IMR-90 (cell line): ENCODE results near the gene SPATA3. TPM values are rescaled to one million over a fixed set of nuclear protein-coding genes. Genes with fewer than 3 reads are reported as not detected.
"Not testable (repeated sequence)": the region's sequence is repeated elsewhere in the genome, so short reads cannot be mapped to it uniquely, and the experiment has no call there.

Experiments used
- ATAC-seq: fragments of 200-7000 bp; cut with Tn5 transposase; 2 replicates; pipeline ENCODE4 v1.9.1; 2020; ENCODE audit warnings: low read depth, mild to moderate bottlenecking, moderate library complexity
- BruUV-seq: library from RNA; stranded (reverse); fragments of 400-500 nt; replicated peaks from 2 replicates; lab custom pipeline; 2021; lab: Mats Ljungman, UMichigan
- CTCF ChIA-PET: fragments of 300-600 bp; formaldehyde crosslinking; extraction: SDS; loops from one replicate; lab custom pipeline; 2021; ENCODE audit warnings: antibody characterized with exemption; lab: Yijun Ruan, JAX
- POLR2A ChIA-PET: fragments of 300-600 bp; sonication (Branson Sonifier 250); formaldehyde crosslinking; loops from one replicate; lab custom pipeline; 2022; ENCODE audit warnings: antibody characterized with exemption; ENCODE audit not compliant: unreplicated experiment; lab: Charles Lee
- DNase-seq: peaks from one replicate; pipeline ENCODE4 v3.0.0; 2013
- H2AFZ ChIP-seq: replicated peaks from 2 replicates; pipeline ENCODE3; 2013; ENCODE audit warnings: low read length, mild to moderate bottlenecking; ENCODE audit not compliant: poor library complexity
- H2AK5ac ChIP-seq: 2 replicates; pipeline ENCODE4 v1.6.1; 2013; ENCODE audit warnings: low read depth, low read length, inconsistent platforms
- H2AK9ac ChIP-seq: replicated peaks from 2 replicates; pipeline ENCODE3; 2013; ENCODE audit warnings: mild to moderate bottlenecking, low read depth, low read length, moderate library complexity; ENCODE audit not compliant: poor library complexity
- H2BK120ac ChIP-seq: 2 replicates; pipeline ENCODE4 v1.6.1; 2013; ENCODE audit warnings: low read depth, low read length, inconsistent platforms
- H2BK15ac ChIP-seq: 3 replicates; pipeline ENCODE4 v1.6.1; 2013; ENCODE audit warnings: low read depth, low read length, inconsistent platforms
- H2BK20ac ChIP-seq: 2 replicates; pipeline ENCODE4 v1.6.1; 2013; ENCODE audit warnings: low read depth, mild to moderate bottlenecking, inconsistent platforms, low read length, moderate library complexity
- H2BK5ac ChIP-seq: 2 replicates; pipeline ENCODE4 v1.6.1; 2013; ENCODE audit warnings: mild to moderate bottlenecking, low read depth, low read length, inconsistent platforms; ENCODE audit not compliant: poor library complexity, severe bottlenecking
- H3K14ac ChIP-seq: replicated peaks from 2 replicates; pipeline ENCODE4 v1.6.1; 2013; ENCODE audit warnings: low read depth, low read length, inconsistent platforms
- H3K18ac ChIP-seq: 2 replicates; pipeline ENCODE4 v1.6.1; 2013; ENCODE audit warnings: low read depth, low read length, control low read depth
- H3K23ac ChIP-seq: 2 replicates; pipeline ENCODE4 v1.6.1; 2013; ENCODE audit warnings: low read depth, low read length, inconsistent platforms
- H3K27ac ChIP-seq: 2 replicates; pipeline ENCODE4 v1.5.1; 2013; ENCODE audit warnings: mild to moderate bottlenecking, control low read depth, low read length; ENCODE audit not compliant: insufficient read depth
- H3K27me3 ChIP-seq: 2 replicates; pipeline ENCODE4 v1.6.1; 2013; ENCODE audit warnings: low read length; ENCODE audit not compliant: control insufficient read depth, insufficient read depth
- H3K36me3 ChIP-seq: 2 replicates; pipeline ENCODE4 v1.6.1; 2013; ENCODE audit warnings: low read length, mixed read lengths; ENCODE audit not compliant: control insufficient read depth, insufficient read depth
- H3K4ac ChIP-seq: 2 replicates; pipeline ENCODE4 v1.6.1; 2013; ENCODE audit warnings: low read depth, low read length, inconsistent platforms
- H3K4me1 ChIP-seq: 2 replicates; pipeline ENCODE4 v1.6.1; 2013; ENCODE audit warnings: low read length, mixed read lengths; ENCODE audit not compliant: control insufficient read depth, insufficient read depth
- H3K4me2 ChIP-seq: 2 replicates; pipeline ENCODE4 v1.6.1; 2013; ENCODE audit warnings: low read depth, mild to moderate bottlenecking, control low read depth, low read length, moderate library complexity
- H3K4me3 ChIP-seq: 2 replicates; pipeline ENCODE4 v1.5.1; 2013; ENCODE audit warnings: low read depth, mild to moderate bottlenecking, control low read depth, low read length, moderate library complexity; ENCODE audit not compliant: insufficient read depth
- H3K56ac ChIP-seq: 2 replicates; pipeline ENCODE4 v1.6.1; 2013; ENCODE audit warnings: low read length, inconsistent platforms; ENCODE audit not compliant: insufficient read depth; ENCODE audit errors: extremely low read depth
- H3K79me1 ChIP-seq, 2 experiments: 2 replicates each; pipeline ENCODE4 v1.6.1; 2013; ENCODE audit warnings: low read length in 2 of 2, inconsistent platforms in 1 of 2, low read depth in 1 of 2
- H3K9ac ChIP-seq: 2 replicates; pipeline ENCODE4 v1.6.1; 2013; ENCODE audit warnings: low read depth, low read length, control low read depth
- H3K9me1 ChIP-seq: 2 replicates; pipeline ENCODE4 v1.6.1; 2013; ENCODE audit warnings: low read length, inconsistent platforms; ENCODE audit not compliant: insufficient read depth
- H3K9me3 ChIP-seq: 2 replicates; pipeline ENCODE4 v1.6.1; 2013; ENCODE audit warnings: low read length; ENCODE audit not compliant: control insufficient read depth, insufficient read depth
- H4K20me1 ChIP-seq: 2 replicates; pipeline ENCODE4 v1.6.1; 2013; ENCODE audit warnings: low read length, inconsistent platforms; ENCODE audit not compliant: insufficient read depth
- H4K5ac ChIP-seq: 2 replicates; pipeline ENCODE4 v1.6.1; 2013; ENCODE audit warnings: mild to moderate bottlenecking, low read depth, low read length, control low read depth
- H4K8ac ChIP-seq, 2 experiments: 2 replicates each; pipeline ENCODE4 v1.6.1; 2013; ENCODE audit warnings: low read depth in 2 of 2, low read length in 2 of 2, control low read depth in 1 of 2, inconsistent platforms in 1 of 2
- H4K91ac ChIP-seq: 2 replicates; pipeline ENCODE4 v1.6.1; 2013; ENCODE audit warnings: low read depth, low read length, inconsistent platforms; ENCODE audit not compliant: insufficient read depth
- CEBPB ChIP-seq: IDR thresholded peaks from 2 replicates; pipeline ENCODE4 v1.6.1; 2012; ENCODE audit warnings: low read depth, low read length, improper control_type of control experiment
- MAFK ChIP-seq: IDR thresholded peaks from 2 replicates; pipeline ENCODE4 v1.6.1; 2012; ENCODE audit warnings: low read depth, low read length, improper control_type of control experiment
- MAZ ChIP-seq: IDR thresholded peaks from 2 replicates; pipeline ENCODE4 v1.6.1; 2012; ENCODE audit warnings: low read depth, mild to moderate bottlenecking, low read length, improper control_type of control experiment, moderate library complexity, borderline replicate concordance
- RAD21 ChIP-seq: IDR thresholded peaks from 2 replicates; pipeline ENCODE4 v1.6.1; 2012; ENCODE audit warnings: low read length, improper control_type of control experiment
- RCOR1 ChIP-seq: IDR thresholded peaks from 2 replicates; pipeline ENCODE4 v1.6.1; 2012; ENCODE audit warnings: mild to moderate bottlenecking, low read length, improper control_type of control experiment; ENCODE audit not compliant: insufficient replicate concordance
- USF2 ChIP-seq: fragments of 150-350 bp; IDR thresholded peaks from 2 replicates; pipeline ENCODE4 v1.6.1; 2017; ENCODE audit warnings: mild to moderate bottlenecking, antibody characterized with exemption, low read length, low read depth
- WGBS, 2 experiments: methylation state at CpG; one replicate each; pipeline versions ENCODE4 v1.1.5 to v1.1.7; 2013; ENCODE audit warnings: missing lambda C conversion rate in 2 of 2; ENCODE audit not compliant: insufficient read length in 1 of 2; ENCODE audit errors: extremely low coverage in 2 of 2; 5-methylcytosine and 5-hydroxymethylcytosine counted together
- dilution Hi-C: fragments of 300-500 bp; cut with HindIII; formaldehyde crosslinking; loops from one replicate; pipeline ENCODE4 v1.14.3; 2018; ENCODE audit warnings: low sequenced_read_pairs; ENCODE audit not compliant: unreplicated experiment
- in situ Hi-C: fragments of 300-500 bp; cut with MboI; formaldehyde crosslinking; loops from 3 replicates; pipeline ENCODE4 v1.14.3; 2019; ENCODE audit warnings: low sequenced_read_pairs, inconsistent platforms, mixed read lengths
- intact Hi-C: fragments of 100-400 bp; cut with micrococcal nuclease; formaldehyde crosslinking; loops from 2 replicates; pipeline ENCODE4 v1.10.0; 2022
- polyA plus RNA-seq, 3 experiments: library from polyadenylated mRNA; depleted of rRNA; stranded (reverse); fragments of >200 nt; gene quantifications; 2 replicates each; pipeline ENCODE4 v1.2.3, GENCODE V29; 2012; ENCODE audit warnings: low replicate concordance in 1 of 3
- total RNA-seq: library from RNA; depleted of rRNA; stranded (reverse); fragments of >200 nt; gene quantifications from 2 replicates; pipeline ENCODE4 v1.2.3, GENCODE V29; 2012

Gene SPATA3
- total and polyA plus RNA-seq, 2 of the 4 experiments (the other 2 are of a cell fraction) = not detected

GRCh38 chr2:231003186-231003585 lies 7.3 kb downstream of the SPATA3 start:
- no peak for DNase-seq
- no peak overlapping the region for H3K56ac ChIP-seq
- H2AK5ac ChIP-seq = no peak overlapping the region
- H3K18ac ChIP-seq = no peak overlapping the region
- H3K9me3 ChIP-seq = no peaks in the 10 kb centered on the region; the same call in 1 of the 2 replicates
- H3K14ac ChIP-seq = no peak overlapping the region
- in situ Hi-C loops (no loop called here), intact Hi-C loops (no loop called here), dilution Hi-C loops (no loop called here)
- H4K20me1 ChIP-seq = no peaks in the 10 kb centered on the region
- H2BK5ac ChIP-seq = no peak overlapping the region
- no peak overlapping the region for H3K23ac ChIP-seq
- no peak overlapping the region for H2BK120ac ChIP-seq
- peaks cover 31% of the 10 kb centered on the region for H3K27me3 ChIP-seq
- CTCF ChIA-PET = no interaction called here
- H3K36me3 ChIP-seq = no peaks in the 10 kb centered on the region
- H3K4ac ChIP-seq = no peak overlapping the region
- no peak overlapping the region for H2BK20ac ChIP-seq
- no TSS peak for BruUV-seq
- H4K8ac ChIP-seq = no peak overlapping the region
- H3K9ac ChIP-seq = no peak overlapping the region
- H3K9me1 ChIP-seq = no peaks in the 10 kb centered on the region
- no peak overlapping the region for H4K5ac ChIP-seq
- no peak overlapping the region for H2AK9ac ChIP-seq
- H2BK15ac ChIP-seq = no peak overlapping the region
- whole genome bisulfite sequencing, 2 experiments = no CpG with 5 or more reads among the region's 2 CpGs
- POLR2A ChIA-PET = no interaction called here
- H3K4me2 ChIP-seq = no peak overlapping the region
- TF ChIP-seq RCOR1 (no peak), RAD21 (no peak), MAZ (no peak), MAFK (no peak), CEBPB (no peak), USF2 (no peak)
- H3K79me1 ChIP-seq = no peaks in the 10 kb centered on the region
- H4K91ac ChIP-seq = no peak overlapping the region
- H3K4me3 ChIP-seq = no peak overlapping the region
- no peaks in the 10 kb centered on the region for H3K4me1 ChIP-seq
- no peak for ATAC-seq
- no peak overlapping the region for H2AFZ ChIP-seq
- H3K27ac ChIP-seq = no peak overlapping the region

GRCh38 chr2:231004930-231005329 lies 9.0 kb downstream of the SPATA3 start:
- H2AK5ac ChIP-seq, intact Hi-C loops, H2AFZ ChIP-seq, H2BK15ac ChIP-seq, H2AK9ac ChIP-seq, H3K23ac ChIP-seq, H3K9me1 ChIP-seq, H3K79me1 ChIP-seq, H3K4me2 ChIP-seq, BruUV-seq, H3K4ac ChIP-seq, H2BK20ac ChIP-seq, H3K36me3 ChIP-seq, H4K91ac ChIP-seq, H3K9ac ChIP-seq, H3K4me1 ChIP-seq, H2BK120ac ChIP-seq, H3K18ac ChIP-seq, POLR2A ChIA-PET, H4K20me1 ChIP-seq, CTCF ChIA-PET, H4K5ac ChIP-seq, H3K56ac ChIP-seq, DNase-seq, in situ Hi-C loops, dilution Hi-C loops, H3K14ac ChIP-seq, H3K27ac ChIP-seq, ATAC-seq, H4K8ac ChIP-seq, H3K4me3 ChIP-seq, H3K9me3 ChIP-seq: not testable (repeated sequence)
- Histone ChIP-seq H3K27me3 (peaks cover 42% of the 10 kb centered on the region), H2BK5ac (peak overlapping the region; percentile 58)
